ENCODE measurements around the gene PLK5.
A peak's percentile ranks its signal among the peaks of the same experiment; 100 is the strongest.

Gene PLK5

DNA sequence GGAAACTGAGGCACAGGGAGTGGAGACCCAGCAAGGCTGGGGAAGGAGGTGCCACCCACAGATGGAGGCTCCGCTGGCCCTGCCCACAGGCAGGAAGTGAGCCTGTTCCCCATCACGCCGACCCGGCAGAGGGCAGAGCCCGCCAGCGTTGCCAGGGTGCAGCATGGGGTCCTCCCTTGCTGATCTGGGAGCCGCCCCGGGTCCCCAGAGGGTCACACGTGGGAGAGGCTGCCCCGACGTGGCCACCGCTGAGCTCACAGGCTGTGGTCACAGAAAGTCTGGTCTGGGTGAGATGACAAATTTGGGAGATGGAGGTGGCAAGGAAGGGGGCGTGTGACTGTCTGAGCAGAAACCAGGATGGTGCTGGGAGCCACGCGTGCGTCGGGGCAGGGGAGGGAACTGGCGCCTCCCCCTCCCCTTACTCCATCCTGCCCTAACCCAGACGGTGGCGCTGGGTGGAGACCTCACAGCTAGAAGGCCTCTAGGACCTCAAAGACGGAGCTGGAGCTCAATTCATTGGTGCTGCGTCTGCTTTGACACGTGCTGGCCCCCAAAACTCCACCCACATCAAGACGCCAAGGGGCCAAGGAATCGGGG lies 36.5 kb downstream of the PLK5 start:
- DNase-seq, result no peak

DNA sequence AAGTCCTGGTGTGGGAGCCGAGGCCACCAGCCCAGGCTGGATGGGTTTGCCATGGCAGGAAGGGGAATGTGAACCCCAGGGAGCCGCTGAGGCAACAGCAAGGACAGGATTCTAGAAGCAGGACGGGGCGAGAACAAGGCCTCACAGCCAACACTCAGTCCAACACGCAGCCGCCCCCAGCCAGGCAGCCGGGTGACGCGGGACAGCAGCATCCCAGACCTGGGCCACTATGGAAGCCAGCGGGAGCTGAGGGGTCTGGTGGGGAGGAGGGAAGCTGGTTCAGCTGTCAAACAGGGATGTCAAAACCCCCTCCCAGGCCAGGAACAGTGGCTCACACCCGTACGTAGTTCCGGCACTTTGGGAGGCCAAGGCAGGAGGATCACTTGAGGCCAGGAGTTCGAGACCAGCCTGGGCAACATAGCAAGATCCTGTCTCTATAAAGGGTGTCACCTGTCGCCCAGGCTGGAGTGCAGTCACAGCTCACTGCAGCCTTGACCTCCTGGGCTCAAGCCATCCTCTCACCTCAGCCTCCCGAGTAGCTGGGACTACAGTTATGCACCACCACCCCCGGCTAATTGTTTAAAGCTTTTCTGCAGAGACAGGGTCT lies 37.5 kb downstream of the PLK5 start:
- no peak for DNase-seq

DNA sequence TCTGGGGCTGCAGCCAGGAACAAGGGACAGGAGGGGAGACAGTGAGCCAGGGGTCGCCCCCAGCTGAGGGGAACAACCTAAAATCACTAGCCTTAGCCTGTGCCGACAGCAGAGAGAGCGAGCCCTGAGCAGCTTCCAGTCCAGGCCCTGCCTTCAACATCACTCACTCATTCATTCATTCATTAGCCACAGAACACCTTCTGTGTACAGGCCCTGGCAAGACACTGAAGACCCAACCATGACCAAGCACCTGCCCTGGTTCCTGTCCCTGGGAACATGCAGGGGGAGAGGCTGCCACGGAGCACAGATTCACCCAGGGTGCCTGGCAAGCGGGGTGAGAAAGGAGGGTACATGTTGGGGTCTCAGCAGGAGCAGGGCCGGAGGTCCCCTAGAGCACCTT lies 39.4 kb downstream of the PLK5 start:
- no peak for DNase-seq

DNA sequence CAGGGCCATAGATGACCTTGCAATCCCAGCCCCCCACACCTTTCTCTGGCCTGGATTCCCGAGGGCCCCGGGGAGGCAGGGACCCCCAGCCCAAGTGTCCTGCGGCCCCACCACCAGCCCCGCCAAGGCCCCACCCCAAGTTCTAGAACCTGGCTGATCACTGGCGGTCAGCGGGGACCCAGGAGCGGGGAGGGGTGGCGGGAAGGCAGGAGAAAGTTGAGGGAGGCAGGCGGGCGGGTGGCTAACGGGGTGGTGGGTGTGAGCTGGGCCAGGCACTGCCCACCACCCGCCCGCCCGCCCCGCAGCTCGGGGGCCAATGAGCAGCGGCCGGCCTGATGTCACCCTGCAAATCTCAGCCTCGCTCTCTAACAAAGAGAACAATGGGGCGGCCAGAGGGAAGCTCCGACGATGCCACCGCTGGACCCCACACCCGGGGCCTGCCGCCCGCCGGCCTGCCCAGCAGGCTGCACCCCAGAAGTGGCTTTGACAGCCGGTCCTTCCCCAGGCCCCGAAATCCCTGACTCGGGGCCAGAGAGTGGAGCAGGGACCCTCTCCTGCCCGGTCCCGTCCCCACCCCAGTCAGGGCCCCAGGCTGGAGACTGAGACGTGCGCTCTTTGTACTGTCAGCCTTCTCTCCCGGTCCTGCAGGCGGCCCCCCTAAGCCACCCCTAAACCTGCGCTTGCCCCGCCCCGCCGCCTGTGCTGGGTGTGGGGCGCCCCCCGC lies 42.7 kb downstream of the PLK5 start:
- DNase-seq, result no peak

DNA sequence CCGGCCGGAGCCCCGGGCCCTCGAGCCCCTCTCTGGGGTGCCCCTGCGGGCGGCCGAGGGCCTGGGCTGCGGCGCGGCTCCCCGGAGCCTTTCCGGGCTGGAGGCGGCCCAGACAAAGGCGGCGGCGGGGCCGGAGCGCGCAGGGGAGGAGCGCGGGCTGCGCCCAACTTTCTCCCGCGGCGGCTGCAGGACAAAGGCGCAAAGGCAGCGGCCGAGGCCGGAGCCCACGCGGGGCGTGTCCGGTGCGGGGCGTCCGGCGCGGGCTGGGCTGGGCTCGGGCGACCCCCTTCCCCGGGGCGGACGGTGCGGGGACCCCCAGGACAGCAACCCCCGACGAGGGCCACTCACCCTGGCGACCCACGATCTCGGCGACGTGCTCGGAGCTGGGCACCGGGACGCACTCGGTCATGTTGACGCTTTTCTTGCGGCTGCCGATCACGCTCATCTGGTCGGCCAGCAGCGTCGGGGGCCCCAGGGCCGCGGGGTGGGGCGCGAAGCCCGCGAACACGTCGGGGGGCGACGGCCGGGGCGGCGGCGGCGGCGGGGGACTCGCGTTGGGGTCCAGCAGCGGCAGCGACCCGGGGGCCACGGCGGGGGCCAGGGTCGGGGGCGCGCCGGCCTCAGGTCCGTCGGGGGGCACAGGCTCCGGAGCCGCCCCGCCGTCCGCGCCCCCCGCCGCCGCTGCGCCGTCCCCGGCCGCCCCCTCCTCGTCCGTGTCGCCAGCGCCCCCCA lies 43.4 kb downstream of the PLK5 start:
- no peak for DNase-seq

DNA sequence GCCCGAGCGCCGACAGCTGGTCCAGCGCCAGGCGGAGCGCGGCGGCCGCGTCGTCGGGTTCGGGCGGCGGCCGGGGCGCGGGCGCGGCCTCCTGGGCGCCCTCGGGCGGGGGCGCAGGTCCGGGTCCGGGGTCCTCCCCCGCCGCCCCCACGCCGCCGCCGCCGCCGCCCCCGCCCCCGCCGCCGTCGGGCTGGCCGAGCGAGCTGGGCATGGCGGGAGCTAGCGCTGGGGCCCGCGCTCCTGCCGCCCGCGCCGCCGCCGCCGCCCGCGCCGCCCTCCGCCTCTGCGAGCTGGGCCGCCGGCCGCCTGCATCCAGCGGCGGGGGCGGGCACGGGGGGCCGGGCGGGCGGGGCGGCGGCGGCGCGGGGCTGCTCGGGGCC lies 44.0 kb downstream of the PLK5 start:
- no peak for DNase-seq

DNA sequence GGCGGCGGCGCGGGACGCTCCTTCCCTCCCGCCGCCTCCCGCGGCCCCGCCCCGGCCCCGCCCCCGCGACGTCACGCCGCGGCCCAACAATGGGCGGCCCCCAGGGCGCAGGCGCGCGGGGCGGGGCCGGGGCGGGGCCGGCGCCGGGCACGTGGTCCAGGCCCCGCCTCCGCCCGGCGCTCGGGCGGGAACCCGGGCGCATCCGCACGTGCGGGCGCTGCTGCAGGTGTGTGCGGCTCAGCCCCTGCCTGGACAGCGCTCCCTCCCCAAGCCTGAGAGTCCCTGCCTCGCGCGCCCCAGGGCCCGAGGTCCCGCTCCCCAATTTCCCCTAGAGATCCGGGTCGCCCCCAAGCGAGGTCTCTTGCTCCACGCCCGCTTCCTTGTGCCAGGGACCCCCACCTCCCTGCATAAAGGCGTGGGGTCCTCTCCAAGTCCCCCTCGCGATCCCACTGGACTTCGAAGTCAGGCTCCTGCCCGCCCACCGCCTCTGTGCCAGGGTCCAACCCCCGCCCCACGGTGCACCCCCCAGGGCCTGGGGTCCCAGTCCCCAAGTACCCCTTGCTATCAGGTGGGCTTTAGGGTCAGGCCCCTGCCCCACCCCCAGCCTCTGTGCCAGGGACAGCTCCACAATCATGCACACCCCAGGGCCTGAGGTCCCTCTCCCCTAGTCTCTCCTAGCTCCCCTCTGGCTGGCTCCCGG lies 44.6 kb downstream of the PLK5 start, which contains the start of gene MEX3D:
TSS of gene MEX3D (minus strand) at position 6 of the 700 bp plus-strand sequence. CDS start 267 bp downstream, outside the sequence.
- DNase-seq, result peak; percentile 84

DNA sequence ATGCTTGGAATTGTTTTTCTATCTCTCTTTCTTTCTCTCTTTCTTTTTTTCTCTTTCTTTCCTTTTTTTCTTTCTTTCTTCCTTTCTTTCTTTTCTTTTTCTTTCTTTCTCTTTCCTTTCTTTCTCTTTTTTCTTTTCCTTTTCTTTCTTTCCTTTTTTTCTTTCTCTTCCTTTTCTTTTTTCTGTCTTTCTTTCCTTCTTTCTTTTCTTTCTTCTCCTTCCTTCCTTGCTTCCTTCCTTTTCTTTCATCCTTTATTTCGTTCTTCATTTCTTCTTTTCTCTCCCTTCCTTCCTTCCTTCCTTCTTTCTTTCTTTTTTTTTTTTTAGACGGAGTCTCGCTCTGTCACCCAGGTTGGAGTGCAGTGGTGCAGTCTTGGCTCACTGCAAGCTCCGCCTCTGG lies 46.1 kb downstream of the PLK5 start:
- DNase-seq, result no peak

DNA sequence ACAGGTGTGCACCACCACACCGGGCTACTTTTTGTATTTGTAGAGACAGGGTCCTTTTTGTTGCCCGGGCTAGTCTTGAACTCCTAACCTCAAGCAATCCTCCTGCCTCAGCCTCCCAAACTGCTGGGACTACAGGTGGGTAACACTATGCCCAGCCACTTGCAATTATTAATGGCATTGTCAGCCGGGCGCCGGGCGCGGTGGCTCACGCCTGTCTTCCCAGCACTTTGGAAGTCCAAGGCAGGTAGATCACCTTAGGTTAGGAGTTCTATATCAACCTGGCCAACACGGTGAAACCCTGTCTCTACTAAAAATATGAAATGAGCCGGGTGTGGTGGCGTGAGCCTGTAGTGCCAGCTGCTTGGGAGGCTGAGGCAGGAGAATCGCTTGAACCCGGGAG lies 47.0 kb downstream of the PLK5 start:
- DNase-seq, result no peak

DNA sequence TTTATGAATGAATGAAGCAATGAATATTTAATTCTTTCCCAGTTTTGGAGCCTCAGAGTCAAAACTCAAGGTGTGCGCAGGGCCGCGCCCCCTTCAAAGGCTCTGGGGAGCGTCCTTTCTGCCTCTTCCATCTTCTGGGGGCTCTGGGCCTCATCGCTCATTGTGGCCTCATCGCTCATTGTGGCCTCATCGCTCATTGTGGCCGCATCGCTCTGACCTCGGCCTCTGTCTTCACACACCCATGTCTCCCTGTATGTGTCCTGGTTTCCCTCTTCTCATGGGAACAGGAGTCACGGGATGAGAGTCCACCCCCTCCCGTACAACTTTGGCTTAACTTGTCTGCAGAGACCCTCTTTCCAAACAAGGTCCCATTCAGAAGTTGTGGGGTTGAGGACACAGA lies 47.5 kb downstream of the PLK5 start:
- no peak for DNase-seq

DNA sequence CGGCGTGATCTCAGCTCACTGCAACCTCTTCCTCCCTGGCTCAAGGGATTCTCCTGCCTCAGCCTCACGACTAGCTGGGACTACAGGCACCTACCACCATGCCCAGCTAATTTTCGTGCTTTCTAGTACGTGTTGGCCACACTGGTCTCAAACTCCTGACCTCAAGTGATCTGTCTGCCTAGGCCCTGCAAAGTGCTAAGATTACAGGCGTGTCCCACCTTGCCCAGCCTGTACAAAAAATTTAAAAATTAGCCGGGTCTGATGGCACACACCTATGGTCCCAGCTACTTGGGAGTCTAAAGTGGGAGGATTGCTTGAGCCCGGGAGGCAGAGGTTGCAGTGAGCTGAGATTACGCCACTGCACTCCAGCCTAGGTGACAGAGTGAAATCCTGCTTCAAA lies 48.9 kb downstream of the PLK5 start:
- DNase-seq, result no peak

DNA sequence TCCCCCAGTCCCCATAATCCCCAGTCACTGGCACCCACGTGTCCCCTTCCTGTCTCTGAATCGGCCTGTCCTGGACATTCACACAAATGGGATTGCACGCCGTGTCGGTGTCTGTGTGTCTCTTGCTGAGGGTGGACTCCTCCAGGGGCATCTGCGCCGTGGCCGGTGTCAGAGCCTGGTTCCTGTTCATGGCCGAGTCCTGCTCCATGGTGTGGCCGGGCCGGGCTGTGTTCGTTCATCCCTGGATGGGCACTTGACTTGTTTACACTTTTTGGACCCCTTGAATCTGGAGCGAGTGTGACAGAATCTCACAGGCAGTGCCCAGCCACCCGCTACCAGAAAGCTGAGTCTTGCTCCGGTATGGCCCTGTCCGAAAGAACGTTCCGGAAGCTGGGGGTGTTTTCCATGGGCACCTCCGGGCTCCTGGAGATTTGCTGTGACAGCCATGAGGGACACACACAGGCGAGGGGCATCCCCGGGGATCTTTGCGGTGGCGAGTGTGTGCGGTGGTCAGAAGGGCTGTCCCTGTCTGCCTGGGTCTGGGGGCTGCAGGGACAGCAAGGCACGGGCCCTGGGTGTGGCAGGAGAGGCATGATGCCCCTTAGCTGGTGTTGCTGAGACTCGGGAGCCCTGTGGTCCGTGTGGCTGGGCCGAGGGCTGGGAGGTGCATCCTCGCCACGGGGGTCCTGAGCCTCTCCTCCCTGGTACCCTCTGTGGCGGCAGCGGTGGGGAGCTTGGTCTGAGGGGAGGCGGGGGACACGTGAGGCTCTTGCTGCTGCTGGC lies 50.7 kb downstream of the PLK5 start:
- no peak for DNase-seq

DNA sequence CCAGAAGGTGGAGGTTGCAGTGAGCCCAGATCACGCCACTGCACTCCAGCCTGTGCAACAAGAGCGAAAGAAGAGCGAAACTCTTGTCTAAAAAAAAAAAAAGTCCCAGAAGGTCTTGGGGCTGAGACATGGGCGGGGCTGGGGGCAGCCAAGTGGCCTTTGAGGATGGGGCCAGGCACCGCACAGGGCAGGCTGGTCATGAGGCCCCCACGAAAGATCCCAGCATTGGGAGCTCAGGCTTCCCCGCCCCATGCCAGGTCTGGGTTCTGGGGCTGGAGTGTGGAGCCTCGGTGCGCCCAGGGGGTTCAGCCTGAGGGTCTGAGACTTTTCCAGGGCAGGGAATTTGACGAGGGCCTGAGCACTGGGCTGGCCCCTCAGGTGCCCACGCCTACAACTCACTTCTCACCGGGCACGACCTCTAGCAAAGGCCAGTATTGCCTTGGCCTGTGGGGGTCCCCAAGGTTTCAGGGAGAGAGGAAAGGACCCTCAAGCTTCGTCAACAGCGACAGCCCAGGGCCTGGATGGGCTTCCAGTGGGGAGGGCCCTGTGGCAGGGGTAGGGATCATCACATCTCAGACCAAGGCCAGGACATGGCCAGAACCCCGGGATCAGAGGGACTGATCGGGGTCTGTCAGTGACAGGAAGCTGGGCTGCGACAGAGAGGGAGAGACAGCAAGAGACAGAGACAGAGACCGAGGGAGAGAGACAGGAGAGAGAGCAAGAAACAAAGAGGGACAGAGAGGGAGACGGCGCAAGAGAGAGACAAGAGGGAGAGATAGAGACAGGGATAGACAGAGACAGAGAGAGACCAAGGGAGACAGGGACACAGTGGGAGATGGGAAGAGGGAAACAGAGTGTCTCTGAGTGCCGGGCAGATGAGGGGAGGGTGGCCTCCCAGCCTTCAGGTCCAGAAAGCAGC lies 51.7 kb downstream of the PLK5 start:
- no peak for DNase-seq

DNA sequence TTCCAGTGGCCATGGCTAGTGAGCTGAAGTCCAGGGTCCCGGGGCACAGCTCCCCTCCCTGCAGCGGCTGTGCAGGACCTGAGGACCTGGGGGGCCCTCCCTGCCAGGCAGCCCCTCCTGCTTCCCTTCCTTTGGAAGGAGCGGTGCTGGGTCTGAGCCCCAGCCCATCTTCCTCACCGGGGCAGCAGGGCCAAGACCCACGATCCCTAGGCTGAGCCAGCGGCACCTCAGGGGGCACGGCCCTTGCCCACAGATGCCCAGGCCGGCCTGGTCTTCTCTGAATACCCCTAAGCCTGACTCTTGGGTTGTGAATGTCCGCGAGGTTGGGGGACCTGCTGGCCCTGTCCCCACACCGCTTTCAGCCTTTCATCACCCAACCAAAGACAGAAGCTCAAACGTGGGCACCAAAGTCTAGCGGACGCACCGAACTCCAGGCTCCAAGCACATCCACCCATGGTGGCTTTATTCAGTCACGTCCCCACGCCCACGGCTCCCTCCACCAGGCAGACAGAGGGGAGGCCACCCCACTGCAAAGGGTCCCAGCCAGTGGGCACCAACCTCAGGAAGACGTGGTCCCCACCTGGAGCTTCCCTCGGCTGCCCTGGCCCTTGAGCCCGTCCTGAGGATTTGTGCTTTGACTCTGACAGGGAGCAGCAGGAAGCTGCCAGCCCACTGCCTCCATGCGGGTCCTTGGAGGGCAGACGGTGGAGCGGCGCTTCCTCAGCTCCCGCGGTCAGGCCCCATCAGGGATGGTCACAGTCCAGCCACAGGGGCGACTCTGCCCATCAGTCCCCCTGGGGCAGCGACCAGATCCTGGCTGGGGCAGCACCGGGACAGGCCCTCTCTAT lies 52.6 kb downstream of the PLK5 start:
- DNase-seq, result no peak

DNA sequence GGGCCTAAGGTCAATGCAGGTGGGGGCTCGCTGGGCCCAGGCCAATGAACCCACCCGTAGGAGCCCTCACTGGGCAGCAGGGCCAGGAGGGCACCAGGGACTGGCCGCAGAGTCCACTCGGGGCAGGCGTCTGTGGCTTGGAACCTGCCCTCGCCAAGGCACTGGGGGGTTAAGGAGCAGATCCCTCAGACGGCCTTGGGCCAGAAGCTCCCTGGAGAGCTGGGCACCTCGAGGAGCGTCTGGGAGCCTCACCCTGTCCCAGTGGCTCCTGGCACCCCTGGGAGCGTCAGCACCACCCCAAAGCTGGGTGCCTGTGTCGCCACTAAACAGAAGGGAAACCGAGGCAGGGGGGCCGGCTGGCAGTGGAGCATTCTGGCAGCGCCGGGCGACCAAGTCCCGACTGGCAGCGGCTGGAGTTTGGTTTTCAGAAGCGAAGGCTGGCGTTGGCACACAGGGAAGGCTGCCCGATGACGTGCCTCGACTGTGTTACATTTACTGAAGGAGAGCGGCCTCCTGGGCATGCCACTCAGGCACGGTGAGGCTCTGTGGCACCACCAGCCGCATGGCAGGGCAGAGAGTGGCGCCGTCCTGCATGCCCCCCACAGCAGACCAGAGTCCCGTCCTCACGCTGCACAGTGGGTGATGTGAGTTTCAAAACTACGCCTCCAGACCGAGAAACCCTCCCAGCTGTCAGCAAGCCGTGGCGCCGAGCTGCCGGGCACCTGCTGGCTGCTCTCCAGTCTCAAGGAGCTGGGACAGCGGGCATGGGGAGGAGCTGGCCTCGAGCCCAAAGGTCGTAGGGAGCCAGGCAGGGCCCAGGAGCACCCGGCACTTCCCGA lies 53.4 kb downstream of the PLK5 start:
- DNase-seq, result no peak

DNA sequence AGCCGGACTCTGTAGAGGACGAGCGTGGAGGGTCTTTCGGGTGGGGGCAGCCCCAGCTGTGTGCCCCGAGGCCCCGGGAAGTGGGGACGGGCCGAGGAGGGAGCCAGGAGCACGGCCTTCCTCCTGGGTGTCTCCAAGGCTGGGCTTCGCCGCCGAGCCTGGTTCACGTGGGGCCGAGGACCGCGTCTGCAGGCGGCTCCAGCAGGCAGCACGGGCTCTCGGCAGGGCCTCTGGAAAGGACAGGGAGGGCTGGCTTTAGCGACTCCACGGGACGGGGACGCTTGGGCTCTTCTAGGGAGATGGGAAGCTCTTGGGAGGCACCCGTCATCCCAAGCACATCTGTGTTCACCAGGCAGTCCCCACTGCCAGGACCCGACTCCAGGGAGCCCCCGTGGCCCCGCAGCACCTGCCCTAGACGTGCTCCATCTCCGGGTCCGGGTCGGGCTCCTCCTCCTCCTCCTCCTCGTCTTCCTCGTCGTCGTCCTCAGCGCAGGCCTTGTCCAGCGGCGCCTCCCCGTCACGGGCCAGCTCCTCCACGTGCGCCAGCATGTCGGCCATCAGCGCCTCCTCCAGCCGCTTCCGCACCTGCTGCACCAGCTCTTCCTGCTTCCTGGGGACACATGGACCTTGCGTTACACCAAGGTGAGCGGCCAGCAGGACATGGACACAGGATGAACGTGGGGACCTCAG lies 54.2 kb downstream of the PLK5 start:
- DNase-seq, result no peak

DNA sequence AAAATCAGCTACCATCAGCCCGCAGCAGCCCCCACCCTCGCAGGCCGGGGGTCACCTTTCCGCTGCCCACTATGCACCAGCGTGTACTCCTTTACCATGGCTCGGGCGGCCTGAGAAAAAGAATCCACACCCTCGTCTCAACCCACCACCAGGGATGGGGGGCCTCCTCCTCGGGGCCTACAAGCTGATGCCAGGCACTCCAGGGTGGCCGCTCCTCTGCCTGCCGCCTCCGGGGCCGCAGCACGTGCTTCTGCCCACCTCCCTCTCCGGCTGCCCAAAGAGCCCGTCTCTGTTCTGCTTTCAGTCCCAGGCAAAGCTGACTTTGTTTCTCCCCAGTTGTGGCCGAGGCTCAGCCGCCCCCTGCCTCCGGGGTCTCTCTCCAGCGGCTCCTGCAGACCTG lies 55.3 kb downstream of the PLK5 start:
- DNase-seq, result no peak

DNA sequence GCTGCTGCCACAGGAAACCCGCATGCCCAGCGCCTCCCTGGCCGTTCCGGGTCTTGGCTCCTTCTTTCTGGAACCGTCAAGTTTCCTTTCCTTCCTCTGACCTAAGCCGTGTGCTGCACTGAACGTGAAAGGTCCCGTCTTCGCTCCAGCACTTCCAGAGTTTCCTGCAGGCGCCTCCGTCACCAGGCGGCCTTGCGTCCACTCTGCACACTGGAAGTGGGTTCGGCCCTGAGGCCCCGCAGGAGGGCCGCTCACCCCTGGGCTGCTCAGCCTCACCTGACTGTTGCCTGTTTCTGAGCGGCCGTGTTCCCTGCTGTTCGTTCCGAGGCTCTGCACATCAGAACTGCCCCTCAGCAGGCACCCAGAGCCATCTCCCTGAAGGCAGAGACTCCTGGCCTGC lies 56.5 kb downstream of the PLK5 start:
- no peak for DNase-seq

DNA sequence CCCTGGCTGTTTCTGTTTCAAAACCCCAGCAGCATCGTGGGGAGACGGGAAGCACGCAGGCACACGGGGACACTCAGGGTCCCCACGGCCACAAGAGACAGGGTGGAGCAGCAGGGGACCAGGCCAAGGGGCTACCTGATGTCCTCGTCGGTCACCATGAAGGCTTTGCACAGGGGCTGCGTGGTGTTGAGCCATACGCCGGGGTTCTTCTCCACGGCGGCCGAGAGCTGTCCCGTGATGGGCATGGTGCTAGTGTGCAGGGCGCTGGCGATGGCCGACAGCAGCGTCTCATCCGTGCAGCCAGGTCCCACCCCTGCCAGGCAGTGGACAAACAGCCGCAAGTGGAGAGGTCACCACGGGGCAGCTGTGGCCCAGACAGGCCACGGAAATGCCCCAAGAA lies 57.1 kb downstream of the PLK5 start:
- no peak for DNase-seq
